Pulmonary artery endothelial cell (primary cell): ENCODE results near the gene VPS35L. TPM values are rescaled to one million over a fixed set of nuclear protein-coding genes. Genes with fewer than 3 reads are reported as not detected.
A peak's percentile ranks its signal among the peaks of the same experiment; 100 is the strongest.

ENCODE experiments used
- DNase-seq: peaks from one replicate; pipeline ENCODE4 v3.0.0-alpha.2; 2011; ENCODE audit warnings: low read depth, low spot score
- total RNA-seq: library from RNA; depleted of rRNA; stranded (reverse); fragments of >200 nt; gene quantifications from 2 replicates; pipeline ENCODE4 v1.2.3, GENCODE V29; 2014

VPS35L gene
- total RNA-seq, 1 donor from 2014 or later: 30.5 TPM

DNA sequence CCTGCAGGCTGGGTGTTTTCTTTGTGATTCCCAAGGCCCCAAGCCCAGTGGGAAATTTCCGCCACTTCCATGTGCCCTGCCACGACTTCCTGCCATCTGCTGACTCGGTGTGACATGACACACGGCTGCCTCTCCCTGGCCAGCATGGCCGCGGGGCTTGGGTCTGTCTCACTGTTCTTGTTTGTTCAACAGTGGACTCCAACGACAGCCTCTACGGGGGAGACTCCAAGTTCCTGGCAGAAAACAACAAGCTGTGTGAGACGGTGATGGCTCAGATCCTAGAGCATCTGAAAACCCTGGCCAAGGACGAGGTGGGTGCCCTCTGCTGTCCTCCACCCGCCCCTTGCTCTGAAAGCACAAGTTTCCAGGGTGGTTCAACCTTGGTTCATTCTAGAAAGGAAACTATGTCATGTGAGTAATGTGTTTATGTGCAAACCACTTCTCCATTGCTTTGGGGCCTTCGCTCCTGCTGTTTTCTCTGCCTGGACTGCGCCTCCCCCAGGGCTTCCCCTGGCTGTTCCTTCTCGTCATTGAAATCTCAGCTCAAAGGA lies 135.7 kb downstream of the VPS35L start:
- no peak for DNase-seq

DNA sequence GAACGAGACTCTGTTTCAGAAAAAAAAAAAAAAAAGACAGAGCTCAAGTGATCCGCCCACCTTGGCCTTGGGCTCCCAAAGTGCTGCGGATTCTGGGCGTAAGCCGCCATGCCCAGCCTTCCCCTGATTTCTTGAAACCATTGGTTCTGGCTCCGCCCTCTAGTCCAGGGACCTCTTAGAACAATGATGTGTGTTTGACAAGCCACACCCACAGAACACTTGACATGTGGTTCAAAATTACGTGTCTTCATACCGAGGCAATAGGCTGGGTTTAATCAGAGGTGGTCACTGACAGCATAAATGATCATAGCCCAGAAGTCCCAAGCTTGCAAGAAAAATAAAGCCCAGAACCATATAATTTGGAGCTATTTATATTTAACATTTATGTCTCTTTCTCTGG lies 139.5 kb downstream of the VPS35L start:
- no peak for DNase-seq

DNA sequence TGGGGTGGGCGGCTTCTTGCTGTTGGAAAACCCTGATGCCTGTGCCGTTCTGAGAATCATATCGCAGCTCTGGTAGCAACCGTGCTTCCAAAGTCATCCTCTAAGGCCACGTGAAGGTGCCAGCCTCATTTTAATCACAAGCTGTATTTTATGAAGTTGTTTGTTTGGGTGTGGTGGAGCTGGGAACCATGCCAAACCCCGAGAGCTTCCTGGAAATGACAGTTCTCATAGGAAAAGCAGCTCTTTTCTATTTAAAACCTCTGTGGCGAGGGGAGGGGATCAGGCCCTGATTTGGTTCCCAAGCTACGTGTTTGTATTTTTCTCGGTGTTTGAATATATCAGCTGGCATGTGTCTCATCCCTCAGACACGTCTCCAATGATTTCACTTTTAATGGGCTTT lies 140.8 kb downstream of the VPS35L start:
- peak; percentile 82 for DNase-seq

DNA sequence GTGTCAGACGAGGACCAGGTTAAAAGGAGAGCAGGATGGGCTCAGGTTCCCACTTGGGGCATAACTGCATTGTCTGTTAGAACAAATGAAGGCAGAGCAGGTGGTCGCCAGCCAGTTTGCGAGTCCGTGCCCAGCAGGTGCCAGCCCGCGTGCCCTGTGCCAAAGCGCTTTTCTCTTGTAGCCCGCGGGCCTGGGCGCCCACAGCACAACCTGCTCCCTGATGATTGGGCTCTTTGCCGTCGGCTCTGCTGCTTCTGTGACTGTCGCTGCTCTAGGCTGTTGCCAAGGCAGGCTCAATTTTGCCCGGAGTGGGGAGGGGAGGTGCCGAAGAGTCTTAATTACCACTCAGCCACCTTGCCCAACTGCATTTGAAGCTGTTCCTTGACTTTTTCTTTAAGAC lies 141.5 kb downstream of the VPS35L start:
- no peak for DNase-seq

DNA sequence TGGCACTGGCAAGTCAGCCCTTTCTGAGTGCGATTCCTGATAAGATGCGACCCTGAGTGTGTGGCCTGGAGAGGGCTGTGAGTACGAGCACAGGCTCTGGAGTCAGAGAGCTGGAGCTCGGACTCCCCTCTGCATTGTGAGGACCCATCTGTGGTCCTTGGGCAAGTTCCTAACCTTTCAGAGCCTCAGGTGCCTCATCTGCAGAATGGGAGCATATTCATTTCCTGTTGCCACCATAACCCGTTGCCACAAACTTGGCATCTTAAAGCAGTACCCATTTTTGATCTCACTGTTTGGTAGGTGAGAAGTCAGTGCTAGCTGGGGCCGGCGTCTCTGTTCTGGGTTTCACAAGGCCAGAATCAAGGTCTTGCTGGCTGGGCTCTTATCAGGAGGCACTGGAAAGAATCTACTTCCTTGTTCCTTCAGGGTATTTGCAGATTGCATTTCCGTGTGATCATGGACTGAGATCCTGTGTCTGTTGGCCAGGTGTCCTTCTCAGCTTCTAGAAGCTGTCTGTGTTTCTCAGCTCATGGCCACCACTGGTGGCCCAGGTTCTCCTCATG lies 142.3 kb downstream of the VPS35L start:
- no peak for DNase-seq

DNA sequence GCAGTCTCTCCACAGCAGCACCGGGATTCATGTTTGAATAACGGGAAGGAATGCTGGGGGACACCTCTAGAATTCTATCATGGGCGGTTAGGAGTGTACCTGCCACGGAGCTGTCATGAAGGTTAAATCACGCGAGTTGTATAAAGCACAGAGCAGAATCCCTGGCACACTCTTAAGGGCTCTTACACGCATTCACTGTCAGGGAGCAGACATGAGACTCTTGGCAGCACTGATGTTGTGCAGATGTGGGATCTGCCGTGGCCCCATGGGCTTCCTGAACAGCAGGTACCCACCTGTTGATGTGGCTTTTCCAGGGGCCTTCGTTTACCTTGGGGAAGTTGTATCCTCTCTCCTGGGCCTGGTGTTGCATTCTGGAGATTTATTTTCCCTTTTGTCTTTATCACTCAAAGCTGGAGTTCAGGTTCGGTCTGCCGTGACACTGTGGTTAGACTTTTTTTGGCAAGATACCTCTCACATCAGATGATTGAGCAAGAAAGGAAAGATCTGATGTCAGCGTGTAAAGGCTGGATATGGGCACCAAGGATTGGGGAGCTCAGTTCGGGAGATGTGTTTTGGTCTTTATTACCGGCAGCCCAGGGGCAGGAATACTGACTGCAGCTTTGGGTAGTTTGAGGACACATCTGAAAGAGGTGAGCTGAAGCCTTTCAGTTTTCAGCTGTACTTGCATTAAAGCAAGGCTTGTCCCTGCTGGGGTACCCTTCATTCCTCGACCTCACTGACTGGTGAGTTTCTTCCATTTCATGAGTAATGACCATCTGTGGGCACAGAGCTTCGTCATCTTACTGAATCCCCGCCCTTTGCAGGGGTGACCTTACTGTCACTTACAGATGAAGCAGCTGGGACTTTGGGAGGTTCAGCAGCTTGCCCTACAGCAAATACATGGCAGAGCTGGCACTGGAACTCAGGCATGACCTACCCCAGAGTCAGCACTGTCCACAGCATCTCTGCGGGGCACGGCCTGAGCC lies 143.3 kb downstream of the VPS35L start:
- DNase-seq: no peak

DNA sequence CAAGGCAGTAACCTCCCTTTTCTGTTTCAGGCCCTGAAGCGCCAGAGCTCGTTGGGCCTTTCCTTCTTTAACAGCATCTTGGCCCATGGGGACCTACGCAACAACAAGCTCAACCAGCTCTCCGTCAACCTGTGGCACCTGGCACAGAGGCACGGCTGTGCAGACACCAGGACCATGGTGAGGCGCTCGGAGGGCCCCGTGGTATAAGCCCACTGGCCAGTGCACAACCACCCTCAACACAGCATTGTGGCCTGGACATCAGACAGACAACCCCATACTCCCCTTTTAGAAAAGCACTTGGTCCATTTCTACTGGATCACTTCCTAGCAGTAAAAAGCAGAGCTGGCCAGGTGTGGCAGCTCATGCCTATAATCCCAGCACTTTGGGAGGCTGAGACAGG lies 144.0 kb downstream of the VPS35L start:
- DNase-seq: no peak

DNA sequence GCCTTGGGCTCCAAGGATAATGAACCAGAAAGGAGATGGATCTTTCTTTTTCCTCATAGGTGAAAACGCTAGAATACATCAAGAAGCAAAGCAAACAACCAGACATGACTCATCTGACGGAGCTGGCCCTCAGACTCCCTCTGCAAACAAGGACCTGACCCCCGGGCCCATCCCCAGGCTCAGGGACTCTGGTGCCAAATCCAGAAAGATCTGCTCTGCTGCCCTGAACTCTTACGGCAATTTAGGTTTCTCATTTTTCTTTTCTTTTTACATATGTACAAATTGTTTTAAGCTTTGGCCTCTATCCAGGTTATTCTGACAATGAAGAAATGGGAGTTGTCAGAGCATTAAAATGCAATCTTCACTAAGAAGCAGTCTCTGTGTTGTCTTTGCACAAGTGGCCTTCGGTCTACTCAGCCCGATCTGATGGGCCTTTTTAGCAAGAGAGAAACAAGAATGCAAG lies 144.8 kb downstream of the VPS35L start:
- DNase-seq: no peak

DNA sequence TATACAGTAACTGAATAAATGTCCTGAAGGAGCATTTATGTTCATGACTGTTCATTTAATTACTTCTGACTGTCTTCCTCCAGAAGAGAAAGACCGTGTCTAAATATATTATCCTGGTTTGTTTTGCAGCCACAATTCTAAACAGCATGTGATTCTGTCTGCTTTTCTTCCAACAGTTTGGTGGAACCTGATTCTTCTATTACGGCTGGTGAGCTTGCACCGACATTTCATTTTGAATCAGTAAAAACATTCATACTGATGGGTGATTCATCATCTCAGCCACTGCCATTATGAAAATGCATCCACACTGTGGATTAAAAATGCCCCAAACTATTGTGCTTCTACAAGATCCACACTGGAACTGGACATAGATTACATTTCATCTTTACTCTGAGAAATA lies 145.6 kb downstream of the VPS35L start:
- DNase-seq: no peak

DNA sequence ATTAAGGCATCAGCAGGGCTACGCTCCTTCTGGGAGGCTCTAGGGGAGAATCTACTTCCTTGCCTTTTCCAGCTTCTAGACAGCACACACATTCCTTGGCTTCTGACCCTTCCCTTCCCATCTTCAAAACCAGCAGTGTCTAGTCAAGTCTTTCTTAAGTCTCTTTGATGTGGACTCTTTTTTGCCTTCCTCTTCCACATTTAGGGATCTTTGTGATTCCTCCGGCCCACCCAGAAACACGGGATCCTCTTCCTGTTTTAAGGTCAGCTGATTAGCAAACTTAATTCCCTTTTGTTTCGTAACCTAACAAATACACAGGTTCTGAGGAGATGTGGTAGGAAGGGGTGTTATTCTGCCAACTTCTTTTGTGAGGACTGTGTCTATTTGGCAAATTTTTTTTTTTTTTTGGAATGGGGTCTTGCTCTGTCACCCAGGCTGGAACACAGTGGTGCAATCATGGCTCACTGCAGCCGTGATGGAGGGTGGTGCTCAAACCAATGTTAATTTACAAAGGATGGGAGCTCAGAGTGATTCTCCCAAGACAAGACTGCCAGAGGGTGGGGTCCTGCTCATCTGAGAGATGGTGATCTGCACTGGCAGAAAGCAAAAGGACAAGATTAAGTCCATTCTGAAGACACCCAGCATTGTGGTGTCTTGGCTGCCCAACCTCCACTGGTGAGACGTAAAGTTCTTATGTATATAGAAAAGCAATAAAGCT lies 147.8 kb downstream of the VPS35L start:
- no peak for DNase-seq

DNA sequence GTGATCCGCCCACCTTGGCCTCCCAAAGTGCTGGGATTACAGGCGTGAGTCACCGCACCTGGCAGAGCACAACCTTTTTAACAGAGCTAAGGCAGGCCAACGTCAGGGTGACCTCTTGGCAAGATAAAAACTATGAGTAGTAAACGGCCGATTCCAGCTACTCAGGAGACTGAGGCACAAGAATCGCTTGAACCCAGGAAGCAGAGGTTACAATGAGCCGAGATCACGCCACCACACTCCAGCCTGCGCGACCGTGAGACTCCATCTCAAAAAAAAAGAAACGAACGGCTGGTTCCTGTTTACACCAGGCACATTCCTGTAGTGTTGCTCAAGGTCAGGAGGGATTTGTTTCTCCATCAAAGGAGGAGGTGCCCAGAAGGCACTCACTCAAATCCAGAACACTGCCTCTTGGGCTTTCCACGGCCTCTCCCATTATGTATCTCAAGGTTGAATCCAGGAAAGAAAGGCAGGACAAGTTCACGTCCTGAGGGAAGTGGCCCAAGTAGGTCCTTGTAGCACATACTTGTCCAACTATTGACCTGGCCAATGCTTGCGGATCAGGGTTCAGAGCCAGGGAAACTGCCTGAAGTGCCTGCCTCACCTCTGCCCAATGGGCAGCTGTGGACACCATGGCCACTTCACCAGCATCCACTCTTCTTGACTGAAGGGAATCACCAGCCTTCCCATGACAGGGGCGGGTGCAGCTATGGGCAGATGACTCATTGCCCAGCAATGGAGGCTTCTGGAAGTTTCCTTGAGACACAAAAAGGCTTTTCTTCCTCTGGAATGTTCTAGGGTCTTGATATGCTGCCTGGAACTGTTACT lies 149.0 kb downstream of the VPS35L start:
- DNase-seq: peak; percentile 48

DNA sequence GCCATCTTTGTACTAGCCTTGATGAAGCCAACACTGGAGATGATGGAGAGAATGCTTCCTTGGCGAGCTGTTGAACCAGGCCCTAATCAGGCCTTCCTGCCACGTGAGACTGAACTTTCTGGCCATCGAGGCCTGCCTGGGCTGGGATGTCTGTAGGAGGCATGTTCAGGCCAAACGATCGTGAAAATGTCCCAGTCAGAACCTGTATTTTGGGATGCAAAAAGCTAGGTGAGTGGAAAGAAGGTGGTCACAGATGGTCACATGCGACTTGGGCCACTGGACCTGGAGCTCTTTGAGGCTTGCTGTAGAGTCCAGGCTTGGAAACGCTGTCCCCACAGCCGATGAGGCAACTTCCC lies 149.6 kb downstream of the VPS35L start:
- no peak for DNase-seq

DNA sequence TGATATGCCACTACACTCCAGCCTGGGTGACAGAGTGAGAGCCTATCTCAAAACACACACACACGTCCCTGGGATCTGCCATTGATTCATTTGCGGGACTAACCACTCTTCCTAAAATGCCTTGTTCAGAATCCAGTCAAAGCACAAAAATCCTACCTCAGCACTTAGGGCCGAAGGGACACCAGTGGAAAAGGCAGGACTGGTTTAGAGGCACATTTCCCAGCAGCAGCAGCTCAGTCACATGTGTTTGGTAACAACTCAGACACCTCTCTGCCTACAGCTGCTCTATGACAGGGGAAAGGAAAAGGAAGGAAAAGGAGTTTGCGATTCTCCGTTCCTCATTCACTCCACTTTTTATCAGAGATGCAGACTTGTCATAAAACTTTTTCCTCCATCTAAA lies 150.3 kb downstream of the VPS35L start:
- no peak for DNase-seq

DNA sequence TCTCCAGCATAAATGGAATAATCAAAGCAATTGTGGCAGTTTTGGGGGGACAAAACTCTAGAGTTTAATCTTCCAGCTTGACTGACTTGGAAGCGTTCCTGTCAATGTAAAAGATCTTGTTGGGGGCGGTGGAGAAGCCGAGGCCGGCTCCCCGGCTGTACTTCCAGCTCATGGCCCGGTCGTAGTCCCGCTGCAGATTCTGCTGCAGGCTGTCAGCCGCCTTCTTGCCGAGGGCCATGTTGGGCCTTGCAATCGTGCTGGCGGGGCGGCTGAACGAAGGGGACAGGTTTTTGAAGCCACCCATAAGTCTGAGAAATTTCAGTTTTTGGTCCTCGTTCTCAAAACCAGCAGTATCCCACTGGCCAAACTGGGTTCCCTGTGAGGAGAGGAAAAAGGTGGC lies 151.3 kb downstream of the VPS35L start:
- DNase-seq: no peak

DNA sequence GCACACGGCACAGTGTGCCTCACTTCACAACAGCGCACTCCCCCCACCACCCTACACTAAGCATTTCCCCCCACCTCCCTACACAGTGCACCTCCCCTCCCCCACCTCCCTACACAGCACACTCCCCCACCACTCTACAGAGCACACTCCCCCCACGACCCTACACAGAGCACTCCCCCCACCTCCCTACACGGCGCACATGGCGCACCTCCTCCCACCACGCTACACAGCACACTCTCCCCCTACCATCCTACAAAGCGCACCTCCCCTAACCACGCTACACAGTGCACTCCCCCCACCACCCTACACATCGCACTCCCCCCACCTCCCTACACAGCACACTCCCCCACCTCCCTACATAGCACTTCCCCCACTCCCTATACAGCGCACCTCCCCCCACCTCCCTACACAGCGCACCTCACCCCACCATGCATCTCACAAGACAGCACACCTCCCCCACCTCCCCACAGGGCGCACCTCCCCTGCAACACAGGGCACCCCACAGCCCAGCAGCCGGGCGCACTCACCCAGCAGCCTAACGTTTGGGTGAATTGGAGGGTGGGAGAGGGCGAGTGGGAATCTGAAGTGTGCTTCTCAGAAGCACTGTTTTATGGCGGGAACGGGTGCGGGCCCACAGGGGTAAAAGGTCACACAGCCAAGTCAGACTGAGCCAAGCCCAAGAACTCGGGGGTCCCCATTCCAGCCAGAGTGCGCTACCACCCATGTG lies 152.2 kb downstream of the VPS35L start:
- no peak for DNase-seq

DNA sequence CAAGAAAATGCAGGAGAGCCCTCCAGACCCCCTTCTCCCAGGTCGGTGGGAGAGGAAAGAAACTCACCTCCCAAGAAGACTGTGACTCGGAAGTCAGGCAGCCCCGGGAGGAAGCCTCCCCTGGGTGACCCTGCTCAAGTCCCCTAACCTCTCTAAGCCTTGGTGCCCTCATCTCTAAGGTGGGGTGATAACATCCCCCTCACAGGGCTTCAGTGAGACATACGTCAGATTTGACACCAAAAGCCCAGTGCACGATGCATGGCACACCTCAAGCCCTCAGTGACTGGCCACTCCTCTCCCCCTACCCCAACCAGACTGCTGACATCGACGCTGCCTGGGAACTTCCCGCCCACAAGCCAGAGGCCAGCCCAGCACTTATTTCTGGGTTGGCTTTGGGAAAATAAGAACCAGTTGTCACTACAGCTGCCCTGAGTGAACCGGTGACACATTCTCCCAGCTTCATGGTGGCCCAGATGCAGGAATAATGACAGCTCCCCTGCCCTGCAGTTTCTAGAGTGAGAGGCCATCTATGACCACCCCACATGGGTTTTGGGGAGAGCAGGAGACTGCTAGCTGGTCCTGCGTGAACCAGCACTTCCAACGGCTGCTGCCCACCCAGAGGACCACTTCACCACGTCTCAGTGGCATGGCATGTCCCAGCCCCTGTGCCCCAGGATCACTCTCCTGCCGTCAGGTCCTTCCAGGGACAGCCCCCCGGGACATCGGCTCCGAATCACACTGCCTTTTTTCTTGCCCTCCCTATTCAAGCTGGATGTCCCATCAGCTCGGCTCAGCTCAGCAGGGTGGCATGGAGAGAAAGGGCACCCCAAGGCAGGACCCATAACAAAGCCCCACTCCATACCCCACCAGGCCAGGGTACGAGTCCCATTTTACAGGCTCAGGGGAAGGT lies 153.0 kb downstream of the VPS35L start:
- DNase-seq: no peak

DNA sequence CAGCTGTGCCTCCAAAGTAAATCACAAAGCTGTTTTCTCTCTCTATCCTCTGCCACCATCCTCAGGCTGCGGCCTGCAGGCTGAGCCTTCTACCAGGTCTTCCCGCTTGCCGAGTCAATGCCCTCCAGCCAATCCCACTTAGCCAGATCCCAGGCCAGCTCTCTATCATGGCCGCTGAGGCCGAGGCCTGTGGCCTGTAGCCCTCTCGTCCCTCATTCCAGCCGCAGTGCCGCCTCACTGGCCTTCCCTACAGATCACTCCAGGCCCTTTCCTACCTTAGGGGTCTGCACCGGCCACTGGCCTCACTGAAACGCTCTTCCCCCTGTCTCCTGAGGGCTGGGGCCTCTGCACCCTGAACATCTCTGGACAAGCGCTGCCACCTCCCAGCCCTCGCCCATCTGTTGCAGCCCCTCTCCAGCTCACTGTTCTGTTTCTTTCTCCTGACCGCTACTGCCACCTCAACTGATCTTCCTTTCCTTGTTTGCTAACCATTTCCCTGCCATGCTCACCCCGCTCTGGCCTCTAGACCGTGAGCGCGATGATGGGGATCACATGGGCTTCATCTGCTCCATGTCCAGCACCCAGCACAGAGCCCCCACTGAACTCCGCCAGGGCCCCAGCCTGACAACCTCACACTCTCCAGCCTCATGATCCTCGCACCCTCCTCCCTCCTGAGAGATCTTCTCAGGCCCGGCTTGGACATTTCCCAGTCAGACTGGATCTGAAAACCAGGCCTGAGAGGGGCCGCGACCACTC lies 154.1 kb downstream of the VPS35L start:
- no peak for DNase-seq

DNA sequence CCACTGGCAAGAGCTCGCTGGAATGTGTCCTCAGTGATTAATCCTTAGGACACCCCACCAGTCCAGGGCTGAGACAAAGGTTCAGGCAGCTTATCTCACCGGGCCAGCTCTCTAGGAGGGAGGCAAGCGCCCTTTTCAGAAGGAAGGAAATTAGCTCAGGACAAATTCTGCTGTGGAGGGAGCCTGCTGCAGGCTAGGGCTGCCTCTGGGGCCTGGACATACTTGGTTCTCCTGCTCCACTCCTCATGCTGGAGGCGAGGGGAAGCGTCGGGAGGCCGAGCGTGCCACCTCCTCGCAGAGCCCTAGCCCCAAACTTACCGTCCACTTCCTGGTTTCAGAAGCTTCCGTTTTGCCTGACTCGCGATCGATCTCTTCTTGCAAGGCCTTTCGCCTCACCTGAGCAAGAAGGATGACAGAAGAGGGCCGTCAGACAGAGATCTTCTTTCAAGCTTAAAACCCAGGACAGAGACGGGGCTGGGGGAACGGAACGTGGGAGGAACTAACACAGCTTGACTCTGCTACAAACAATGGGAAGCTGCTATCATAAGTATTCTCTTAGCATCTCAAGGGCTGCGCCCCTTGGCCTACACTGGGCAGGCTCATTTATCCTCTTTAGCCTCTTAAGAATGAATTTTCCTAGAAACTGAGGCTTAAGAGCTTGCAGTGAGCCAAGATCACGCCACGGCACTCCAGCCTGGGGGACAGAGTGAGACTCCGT lies 154.8 kb downstream of the VPS35L start:
- no peak for DNase-seq
